Fibroblast of pulmonary artery (primary cell): ENCODE results near the gene ATG4B.

ENCODE experiments used
- DNase-seq: peaks from one replicate; pipeline ENCODE4 v3.0.0-alpha.2; 2010; ENCODE audit warnings: low read depth
- H3K4me3 ChIP-seq: replicated peaks from 2 replicates; pipeline ENCODE4 v1.5.1; 2011; ENCODE audit warnings: low read depth, mild to moderate bottlenecking, control low read depth, low read length, moderate library complexity
- TF ChIP-seq, protein P1 (sequence below): IDR thresholded peaks from 2 replicates; pipeline ENCODE4 v1.5.1; 2011; ENCODE audit warnings: mild to moderate bottlenecking, control low read depth, low read length, inconsistent platforms; ENCODE audit errors: missing control alignments

The ATG4B gene

DNA sequence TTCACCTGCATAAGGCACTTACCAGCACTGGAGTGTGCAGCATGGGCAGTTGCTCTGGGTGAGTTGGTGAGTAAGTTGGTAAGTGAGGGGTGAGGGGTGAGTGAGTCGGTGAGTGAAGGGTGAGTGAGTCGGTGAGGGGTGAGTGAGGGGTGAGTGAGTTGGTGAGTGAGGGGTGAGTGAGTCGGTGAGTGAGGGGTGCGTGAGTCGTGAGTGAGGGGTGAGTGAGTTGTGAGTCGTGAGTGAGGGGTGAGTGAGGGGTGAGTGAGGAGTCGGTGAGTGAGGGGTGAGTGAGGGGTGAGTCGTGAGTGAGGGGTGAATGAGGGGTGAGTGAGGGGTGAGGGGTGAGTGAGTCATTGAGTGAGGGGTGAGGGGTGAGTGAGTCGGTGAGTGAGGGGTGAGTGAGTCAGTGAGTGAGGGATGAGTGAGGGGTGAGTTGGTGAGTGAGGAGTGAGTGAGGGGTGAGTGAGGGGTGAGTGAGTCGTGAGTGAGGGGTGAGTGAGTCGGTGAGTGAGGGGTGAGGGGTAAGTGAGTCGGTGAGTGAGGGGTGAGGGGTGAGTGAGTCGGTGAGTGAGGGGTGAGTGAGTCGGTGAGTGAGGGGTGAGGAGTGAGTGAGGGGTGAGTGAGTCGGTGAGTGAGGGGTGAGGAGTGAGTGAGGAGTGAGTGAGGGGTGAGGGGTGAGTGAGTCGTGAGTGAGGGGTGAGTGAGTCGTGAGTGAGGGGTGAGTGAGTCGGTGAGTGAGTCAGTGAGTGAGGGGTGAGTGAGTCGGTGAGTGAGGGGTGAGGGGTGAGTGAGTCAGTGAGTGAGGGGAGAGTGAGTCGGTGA is 17.7 kb upstream of the ATG4B start:
- H3K4me3 ChIP-seq: no peak overlapping the region
- TF ChIP-seq, protein P1, sequence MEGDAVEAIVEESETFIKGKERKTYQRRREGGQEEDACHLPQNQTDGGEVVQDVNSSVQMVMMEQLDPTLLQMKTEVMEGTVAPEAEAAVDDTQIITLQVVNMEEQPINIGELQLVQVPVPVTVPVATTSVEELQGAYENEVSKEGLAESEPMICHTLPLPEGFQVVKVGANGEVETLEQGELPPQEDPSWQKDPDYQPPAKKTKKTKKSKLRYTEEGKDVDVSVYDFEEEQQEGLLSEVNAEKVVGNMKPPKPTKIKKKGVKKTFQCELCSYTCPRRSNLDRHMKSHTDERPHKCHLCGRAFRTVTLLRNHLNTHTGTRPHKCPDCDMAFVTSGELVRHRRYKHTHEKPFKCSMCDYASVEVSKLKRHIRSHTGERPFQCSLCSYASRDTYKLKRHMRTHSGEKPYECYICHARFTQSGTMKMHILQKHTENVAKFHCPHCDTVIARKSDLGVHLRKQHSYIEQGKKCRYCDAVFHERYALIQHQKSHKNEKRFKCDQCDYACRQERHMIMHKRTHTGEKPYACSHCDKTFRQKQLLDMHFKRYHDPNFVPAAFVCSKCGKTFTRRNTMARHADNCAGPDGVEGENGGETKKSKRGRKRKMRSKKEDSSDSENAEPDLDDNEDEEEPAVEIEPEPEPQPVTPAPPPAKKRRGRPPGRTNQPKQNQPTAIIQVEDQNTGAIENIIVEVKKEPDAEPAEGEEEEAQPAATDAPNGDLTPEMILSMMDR: no peak
- no peak for DNase-seq

DNA sequence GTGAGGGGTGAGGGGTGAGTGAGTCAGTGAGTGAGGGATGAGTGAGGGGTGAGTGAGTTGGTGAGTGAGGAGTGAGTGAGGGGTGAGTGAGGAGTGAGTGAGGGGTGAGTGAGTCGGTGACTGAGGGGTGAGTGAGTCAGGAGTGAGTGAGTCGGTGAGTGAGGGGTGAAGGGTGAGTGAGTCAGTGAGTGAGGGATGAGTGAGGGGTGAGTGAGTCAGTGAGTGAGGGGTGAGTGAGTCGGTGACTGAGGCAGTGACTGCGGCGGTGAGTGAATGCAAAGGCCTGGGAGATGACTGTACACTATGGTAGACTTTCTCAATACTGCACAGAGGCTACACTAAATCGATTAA is 17.1 kb upstream of the ATG4B start:
- no peak for DNase-seq
- no peak overlapping the region for H3K4me3 ChIP-seq
- TF ChIP-seq, protein P1: no peak

DNA sequence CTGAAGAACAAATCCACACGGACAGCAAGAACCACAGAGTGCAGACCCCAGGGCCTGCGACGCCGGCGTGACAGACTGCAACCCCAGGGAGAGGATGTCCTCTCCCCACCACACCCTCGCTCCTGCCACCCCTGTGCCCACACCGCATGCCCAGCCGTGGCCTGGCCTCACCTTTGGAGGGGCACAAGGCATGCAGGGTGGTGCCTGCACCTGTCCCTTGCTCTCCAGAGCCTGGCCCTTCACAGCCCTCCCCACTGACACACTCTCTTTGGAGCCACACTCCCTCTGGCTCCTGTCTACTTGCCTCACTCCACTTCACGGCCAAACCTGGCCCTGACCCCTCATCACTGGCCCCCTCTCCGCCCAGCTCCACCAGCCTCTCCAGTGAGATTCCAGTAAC is 9.8 kb upstream of the ATG4B start:
- no peak overlapping the region for H3K4me3 ChIP-seq
- DNase-seq: no peak
- TF ChIP-seq, protein P1: no peak

DNA sequence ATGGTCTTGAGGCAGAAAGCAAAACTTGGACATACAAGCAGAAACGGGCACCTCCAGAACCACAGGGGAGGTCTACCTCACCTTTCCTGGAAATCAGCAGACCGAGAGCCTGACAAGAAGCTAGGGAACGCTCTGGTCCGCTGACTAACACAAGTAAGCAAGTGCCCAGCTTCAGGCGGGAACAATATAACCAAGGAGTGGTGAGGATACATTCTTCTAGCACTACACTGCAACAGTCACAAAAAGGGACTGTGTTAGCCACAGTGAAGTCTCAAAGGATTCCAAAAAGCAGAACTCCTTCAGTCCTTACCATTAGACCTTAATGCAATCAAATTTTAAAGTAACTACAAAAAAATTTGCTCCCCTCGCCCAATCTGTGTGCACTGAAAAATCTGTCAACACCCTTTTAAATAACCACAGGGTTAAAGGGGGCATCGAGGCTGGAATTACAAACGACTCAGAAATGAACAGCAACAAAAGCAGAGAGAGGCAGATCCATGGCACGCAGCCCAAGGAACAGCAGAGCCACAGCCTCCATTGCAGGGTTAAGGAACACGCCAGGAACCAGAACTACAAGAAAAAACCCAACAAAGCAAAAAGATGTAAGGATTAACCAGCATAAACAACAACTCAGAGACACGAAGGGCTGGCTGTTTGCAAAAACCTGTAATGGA is 7.6 kb upstream of the ATG4B start:
- no peak overlapping the region for H3K4me3 ChIP-seq
- DNase-seq: no peak
- TF ChIP-seq, protein P1: no peak

DNA sequence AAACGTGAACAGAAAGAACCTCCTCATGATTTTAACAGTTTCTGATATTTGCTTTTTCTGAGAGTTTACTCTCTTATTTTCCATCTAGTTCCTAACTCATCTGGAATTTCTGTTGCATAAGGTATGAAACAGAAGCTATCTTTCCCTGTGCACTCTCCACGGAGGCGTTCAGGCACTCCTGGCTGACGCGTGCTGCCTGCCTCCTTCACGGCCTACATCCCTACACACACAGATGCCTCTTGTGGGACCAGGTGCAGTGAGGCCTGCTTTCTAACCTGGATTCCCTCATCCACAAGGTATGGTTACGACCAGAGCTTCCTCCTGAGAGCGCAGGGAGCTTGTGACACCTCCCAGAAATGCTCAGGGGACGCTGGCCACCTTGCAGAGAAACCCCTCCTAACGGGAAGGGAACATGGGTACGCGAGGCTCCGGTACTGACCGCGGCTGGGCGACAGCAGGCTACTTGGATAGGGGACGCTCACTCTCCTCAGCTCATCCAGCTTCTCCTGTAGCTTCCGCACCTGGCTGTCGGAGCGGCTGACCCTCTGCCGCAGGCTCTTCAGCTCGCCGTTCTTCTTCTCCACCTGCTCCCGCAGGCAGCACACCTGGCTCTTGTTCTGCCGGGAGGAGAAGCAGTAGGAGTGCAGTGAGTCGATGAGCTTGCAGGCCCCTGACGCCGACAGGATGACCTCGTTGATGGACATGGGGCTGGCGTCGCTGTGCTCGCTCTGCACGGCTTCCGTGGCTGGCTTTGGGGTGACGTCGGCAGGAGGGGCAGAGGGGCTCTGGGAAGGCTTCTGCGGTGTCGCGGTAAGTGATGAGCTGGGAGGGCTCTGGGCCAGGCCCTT is 4.8 kb upstream of the ATG4B start:
- no peak for DNase-seq
- no peak overlapping the region for H3K4me3 ChIP-seq
- TF ChIP-seq, protein P1: no peak

DNA sequence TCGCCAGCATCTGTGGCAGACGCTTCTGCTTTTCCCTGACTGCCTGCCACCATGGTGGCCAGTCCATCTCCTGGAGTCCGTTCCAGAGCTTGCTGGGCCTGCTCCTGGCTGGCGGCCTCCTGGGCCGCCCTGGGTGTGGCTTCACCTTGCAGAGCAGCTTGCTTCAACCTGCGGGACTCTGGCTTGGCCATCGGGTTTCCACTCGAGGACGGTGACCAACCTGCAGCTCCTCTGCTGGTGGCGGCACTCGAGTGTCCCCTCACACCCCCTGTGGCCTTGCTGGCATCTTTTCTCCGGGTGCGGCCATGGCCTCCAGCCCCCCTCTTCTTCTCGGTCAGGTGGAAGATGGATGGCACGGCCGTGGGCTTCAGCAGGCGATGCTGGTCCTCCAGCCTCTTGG is 3.9 kb upstream of the ATG4B start:
- TF ChIP-seq, protein P1: no peak
- no peak overlapping the region for H3K4me3 ChIP-seq
- DNase-seq: no peak
